HK-2 (cell line): ENCODE results near the gene TMPRSS9.

Source experiments
- DNase-seq: peaks from one replicate; pipeline ENCODE4 v3.0.0-alpha.2; 2018; ENCODE audit not compliant: unreplicated experiment

The TMPRSS9 gene

DNA sequence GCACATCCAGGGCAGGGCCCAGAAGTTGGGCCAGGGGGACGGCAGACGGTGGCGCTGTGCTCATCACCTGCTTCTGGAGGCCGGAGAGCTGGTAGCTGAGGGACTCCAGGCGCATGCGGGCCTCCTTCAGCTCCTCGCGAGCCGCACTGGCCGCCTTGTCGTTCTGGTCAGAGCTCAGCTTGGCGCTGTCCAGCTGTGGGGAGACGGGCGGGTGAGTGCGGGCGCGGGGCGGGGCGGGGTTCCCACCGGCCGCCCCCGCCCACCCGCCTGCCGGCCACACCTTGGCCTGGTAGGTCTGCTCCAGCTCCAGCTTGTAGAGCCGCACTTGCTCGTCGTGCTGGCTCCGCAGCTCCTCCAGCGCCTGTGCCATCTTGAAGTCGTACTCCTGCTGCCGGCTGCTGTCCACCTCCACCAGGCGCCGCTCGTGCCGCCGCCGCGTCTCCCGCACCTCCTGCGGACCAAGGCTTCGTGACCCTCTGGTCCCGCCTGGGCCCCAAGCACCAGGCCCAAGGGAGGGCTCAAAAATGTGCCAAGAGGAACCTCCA, 74.7 kb downstream of the TMPRSS9 start:
- no peak for DNase-seq

DNA sequence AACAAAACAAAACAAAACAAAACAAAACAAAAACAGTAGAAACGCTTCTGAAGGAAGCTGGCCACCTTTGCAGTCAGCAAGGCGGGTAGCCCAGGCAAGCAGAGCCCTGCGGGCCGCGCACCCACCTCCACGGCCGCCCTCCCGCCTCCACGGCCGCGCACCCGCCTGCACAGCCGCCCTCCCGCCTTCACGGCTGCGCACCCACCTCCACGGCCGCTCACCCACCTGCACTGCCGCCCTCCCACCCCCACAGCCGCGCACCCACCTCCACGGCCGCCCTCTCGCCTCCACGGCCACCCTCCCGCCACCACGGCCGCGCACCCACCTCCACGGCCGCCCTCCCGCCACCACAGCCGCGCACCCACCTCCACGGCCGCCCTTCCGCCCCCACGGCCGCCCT, 76.3 kb downstream of the TMPRSS9 start:
- DNase-seq, result no peak

GRCh38 chr19:2436926-2437325, 76.9 kb downstream of the TMPRSS9 start:
- no peak for DNase-seq

DNA sequence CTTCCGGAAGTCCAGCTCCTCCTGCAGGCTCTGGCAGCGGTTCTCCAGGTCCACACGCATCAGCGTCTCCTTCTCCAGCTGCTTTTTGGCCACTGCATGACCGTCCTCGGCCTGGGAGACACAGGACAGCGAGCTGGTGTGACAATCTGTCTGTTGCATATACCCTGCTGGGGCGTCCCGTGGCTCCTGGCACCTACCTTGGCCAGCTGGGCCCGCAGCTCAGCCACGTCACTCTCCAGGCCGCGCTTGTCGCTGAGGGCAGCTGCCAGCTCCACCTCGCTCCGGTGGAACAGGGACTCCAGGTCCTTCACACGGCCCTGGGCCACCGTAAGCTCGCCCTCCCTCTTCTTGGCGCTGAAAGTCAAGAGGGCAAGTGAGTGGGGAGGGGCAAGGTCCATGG, 78.1 kb downstream of the TMPRSS9 start:
- no peak for DNase-seq

DNA sequence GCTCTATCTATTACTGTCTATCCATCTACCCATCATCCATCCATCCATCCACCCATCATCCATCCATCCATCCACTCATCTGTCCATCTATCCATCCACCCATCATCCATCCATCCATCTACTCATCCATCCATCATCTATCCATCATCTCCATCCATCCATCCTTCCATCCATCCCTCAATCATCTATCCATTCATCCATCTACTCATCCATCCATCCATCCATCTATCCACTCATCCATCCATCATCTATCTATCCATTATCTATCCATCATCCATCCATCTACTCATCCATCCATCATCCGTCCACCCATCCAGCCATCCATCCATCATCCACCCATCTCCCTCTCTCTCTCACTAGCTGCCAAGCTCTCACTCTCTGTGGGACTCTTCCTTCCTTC, 80.5 kb downstream of the TMPRSS9 start:
- no peak for DNase-seq

- DNase-seq, result no peak
These were observed 81.2 kb downstream of the TMPRSS9 start for GRCh38 chr19:2441096-2441752.

- DNase-seq, result no peak
These were observed 83.2 kb downstream of the TMPRSS9 start for GRCh38 chr19:2443116-2443784.

GRCh38 chr19:2443785-2444182, 83.7 kb downstream of the TMPRSS9 start:
- DNase-seq, result no peak

- no peak for DNase-seq
These were observed 84.4 kb downstream of the TMPRSS9 start for GRCh38 chr19:2444251-2445002.

- no peak for DNase-seq
These were observed 86.3 kb downstream of the TMPRSS9 start for GRCh38 chr19:2446381-2446780.

GRCh38 chr19:2449019-2449418, 89.0 kb downstream of the TMPRSS9 start:
- no peak for DNase-seq

DNA sequence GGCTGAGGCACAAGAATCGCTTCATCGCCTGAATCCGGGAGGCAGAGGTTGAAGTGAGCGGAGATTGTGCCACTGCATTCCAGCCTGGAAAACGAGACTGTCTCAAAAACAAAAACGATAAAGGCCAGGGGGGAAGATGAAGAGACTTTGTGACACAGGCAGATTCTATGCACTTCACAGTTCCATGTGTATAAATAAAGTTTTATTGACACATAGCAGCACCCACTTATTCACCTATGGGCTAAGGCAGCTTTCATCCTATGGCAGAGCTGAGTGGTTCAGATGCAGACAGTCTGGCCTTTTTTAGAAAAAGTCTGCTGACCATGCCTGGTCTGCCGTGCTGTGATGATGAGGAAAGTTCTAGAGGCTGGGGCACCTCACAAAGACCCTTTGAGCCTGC, 91.1 kb downstream of the TMPRSS9 start:
- DNase-seq, result no peak

- no peak for DNase-seq
These were observed 91.7 kb downstream of the TMPRSS9 start for GRCh38 chr19:2451741-2452140.

DNA sequence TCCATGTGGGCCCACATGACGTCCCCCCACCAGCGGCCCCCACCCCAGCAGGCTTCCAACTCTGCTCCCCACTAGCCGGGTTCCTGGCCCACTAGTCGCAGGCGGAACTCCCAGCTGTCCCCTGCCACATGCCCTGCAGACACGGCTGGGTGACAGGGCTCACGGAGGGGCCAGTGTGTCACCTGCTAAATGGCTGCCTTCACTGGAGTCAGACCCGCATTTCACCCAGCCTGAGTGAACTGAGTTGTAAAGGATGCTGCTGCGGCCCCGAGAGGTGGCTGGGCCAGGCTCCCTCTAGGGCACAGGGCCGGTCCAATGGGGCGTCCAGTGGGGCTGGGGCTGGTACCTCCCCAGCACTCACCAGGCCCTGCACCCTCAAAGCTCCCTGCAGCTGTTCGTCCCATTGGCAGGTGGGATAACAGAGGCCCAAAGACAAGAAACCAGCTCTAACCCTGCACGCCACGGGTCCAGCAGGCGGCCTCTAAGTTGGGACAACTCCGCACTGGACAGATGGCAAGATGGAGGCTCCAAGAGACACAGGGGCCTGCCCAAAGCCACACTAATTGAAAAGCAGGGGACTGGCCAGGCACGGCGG, 93.5 kb downstream of the TMPRSS9 start:
- DNase-seq, result no peak

DNA sequence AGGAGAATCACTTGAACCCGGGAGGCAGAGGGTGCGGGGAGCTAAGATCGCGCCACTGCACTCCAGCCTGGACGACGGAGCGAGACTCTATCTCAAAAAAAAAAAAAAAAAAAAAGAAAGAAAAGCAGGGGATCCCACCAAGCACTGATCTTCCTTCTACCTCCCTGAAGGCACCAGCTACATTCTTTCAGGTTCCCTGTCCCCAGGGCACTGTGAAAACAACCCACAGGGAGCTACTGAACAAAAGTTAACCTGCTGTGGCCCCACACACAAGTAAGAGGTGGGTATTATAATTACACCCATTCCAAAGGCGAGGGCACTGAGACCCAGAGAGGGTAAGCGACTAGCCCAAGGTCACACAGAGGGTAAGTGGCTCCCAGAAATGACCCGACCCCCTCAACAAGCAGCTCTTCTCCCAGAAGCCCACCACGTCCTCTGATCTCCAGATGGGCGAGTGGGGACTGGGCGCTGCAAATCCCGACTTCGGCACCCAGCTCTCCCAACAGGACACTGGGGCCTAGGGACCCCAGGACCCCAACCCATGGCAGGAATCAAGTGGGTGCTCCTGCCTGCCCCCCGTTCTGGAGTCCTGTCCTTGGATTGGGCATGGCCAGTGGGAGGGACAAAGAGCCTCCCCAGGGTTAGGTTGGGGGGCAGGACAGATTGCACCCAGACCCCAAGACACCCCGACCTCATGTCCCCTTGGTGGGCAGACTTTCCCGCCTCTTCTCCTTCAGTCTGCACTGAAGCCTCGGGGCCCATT, 94.3 kb downstream of the TMPRSS9 start:
- no peak for DNase-seq

DNA sequence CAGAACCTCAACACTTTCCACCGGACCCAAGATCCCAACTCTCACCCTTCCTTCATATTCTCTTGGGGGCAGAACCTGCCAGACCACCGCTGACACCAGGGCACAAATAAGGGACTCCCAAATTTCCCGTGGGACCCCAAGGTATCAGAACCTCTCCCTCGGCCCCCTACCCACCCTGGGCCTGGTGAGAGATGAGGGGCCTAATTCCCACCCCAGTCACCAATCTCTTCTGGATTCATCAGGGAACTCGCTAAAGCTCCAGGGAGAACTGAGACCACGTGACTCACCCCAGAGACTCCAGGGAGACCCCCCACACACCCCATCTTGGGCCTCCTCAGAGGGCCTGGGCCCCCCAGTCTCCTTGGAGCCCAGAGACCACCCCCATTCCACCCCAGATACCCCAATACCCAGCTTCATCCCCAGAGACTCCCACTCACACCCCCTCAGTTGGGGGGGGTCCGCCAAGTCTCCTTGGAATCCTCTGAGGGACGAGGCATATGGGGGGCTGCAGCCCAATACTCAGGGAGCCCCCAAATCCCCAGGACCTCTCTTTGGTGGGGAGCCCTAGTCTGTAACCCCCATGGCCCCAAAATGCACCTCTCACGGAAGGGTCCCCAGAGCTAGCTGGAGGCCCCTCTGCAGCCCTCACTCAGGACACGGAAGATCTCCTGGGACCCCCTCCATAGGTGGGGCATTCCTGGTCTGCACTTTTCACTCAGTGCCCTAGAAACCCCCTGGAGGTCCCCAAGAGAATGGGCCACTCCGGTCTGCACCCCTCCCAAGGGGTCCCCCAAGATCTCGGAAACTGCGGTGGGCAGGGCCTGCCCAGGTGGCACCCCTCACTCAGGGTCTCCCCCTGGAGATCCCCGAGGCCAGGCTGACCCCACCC, 95.1 kb downstream of the TMPRSS9 start:
- DNase-seq, result no peak

DNA sequence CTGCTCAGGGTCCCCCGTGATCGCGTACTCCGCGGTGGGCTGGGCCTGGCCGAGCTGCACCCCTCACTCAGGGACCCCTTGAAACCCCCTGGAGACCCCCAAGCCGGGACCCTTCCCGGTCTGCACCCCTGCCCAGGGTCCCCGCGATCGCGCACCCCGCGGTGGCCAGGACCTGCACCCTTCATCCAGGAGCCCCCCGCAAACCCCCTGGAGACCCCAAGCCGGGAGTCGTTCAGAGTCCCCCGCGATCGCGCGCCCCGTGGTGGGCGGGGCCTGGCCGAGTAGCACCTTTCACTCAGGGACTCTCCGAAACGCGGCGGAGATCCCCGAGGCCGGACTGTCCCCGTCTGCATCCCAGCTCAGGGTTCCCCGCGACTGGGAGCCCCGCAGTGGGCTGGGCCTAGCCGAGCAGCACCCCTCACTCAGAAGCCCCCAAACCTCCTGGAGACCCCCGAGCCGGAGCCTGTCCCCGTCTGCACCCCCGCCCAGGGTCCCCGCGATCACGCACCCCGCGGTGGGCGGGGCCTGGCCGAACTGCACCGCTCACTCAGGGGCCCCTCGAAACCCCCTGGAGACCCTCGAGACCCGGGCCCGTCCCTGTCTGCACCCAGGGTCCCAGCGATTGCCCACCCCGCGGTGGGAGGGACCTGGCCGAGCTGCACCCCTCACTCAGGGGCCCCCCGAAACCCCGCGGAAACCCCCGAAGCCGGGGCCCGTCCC, 95.9 kb downstream of the TMPRSS9 start:
- DNase-seq, result peak; percentile 34

DNA sequence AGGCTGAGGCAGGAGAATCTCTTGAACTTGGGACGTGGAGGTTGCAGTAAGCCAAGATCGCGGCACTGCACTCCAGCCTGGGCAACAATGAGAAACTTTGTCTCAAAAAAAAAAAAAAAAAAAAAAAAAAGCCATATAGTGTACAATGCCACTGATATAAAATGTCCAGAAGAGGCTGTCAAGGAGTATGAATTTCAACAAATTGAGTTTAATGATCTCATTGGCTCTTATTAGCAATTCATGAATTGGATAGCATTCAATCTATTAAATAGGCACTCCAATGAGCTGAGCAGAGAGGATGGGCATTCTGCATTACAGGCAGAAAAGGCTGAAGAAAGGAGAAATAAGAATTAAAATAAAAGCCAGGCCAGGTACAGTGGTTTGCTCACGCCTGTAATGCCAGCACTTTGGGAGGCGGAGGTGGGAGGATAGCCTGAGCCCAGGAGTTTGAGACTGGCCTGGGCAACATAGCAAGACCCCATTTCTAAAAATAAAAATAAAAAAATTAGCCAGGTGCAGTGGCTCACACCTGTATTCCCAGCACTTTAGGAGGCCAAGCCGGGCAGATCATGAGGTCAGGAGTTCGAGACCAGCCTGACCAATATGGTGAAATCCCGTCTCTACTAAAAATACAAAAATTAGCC, 97.5 kb downstream of the TMPRSS9 start:
- no peak for DNase-seq

DNA sequence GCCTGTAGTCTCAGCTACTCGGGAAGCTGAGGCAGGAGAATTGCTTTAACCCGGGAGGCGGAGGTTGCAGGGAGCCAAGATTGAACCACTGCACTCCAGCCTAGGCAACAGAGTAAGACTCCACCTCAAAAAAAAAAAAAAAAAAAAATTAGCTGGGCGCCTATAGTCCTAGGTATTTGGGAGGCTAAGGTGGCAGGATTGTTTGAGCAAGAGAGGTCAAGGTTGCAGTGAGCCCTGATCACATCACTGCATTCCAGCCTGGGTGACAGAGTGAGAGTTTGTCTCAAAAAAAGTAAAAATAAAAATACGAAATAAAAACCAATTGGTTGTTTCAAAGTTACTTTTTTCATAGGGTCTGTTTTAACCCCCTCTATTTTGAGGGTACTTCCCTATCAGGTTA, 98.0 kb downstream of the TMPRSS9 start:
- no peak for DNase-seq
